Ishikawa (cell line): Measurements from ENCODE around the gene SYCP2.

ENCODE experiments used
- EP300 ChIP-seq: IDR thresholded peaks from 2 replicates; pipeline ENCODE4 v1.6.1; 2012; ENCODE audit warnings: borderline replicate concordance
- FOXM1 ChIP-seq: IDR thresholded peaks from 2 replicates; pipeline ENCODE4 v1.6.1; 2012; ENCODE audit warnings: low read depth, borderline replicate concordance
- NFIC ChIP-seq: IDR thresholded peaks from 2 replicates; pipeline ENCODE4 v1.6.1; 2012
- YY1 ChIP-seq: IDR thresholded peaks from 2 replicates; pipeline ENCODE4 v1.6.1; 2012; ENCODE audit warnings: low read depth
- TF ChIP-seq, protein P1 (sequence below): IDR thresholded peaks from 2 replicates; pipeline ENCODE4 v1.6.1; 2012; ENCODE audit warnings: low read depth, mild to moderate bottlenecking
- TF ChIP-seq, protein P2 (sequence below): IDR thresholded peaks from 2 replicates; pipeline ENCODE4 v1.6.1; 2012

DNA sequence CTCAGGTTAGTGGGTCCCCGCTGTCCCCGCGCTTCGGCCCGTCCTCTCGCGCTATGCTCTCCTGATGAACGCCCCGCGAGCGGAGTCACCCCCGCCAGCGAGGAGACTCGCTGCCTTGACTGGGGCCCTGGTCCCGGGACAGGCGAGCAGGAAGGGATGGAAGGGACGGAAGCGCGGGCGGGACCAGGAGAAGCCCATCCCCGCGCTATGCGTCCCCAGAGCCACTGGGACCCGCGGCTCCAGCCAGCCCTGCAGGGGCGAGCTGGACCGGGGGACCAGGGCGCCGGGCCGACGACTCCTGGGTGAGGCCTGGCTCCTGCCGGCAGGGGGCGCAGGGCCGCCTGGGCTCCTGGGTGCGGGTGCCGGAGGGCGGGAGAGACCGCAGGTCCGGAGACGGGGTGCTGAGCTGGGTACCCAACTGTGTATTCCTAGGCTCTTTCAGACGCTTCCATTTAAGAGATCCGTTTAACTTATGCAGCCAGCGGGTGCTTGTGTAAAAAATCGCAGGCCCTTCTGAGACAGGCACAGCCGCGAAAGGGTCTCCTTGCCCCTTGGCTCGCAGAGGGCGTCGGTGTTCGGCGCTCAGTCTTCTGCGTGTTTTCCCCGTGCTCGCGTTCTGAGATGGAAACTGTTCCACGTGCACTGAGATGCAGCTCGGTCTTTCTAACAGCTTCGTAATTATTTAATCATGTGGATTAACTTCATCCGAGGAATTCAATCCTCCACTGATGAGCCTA is 580 bp upstream of the SYCP2 start:
- TF ChIP-seq, protein P1, sequence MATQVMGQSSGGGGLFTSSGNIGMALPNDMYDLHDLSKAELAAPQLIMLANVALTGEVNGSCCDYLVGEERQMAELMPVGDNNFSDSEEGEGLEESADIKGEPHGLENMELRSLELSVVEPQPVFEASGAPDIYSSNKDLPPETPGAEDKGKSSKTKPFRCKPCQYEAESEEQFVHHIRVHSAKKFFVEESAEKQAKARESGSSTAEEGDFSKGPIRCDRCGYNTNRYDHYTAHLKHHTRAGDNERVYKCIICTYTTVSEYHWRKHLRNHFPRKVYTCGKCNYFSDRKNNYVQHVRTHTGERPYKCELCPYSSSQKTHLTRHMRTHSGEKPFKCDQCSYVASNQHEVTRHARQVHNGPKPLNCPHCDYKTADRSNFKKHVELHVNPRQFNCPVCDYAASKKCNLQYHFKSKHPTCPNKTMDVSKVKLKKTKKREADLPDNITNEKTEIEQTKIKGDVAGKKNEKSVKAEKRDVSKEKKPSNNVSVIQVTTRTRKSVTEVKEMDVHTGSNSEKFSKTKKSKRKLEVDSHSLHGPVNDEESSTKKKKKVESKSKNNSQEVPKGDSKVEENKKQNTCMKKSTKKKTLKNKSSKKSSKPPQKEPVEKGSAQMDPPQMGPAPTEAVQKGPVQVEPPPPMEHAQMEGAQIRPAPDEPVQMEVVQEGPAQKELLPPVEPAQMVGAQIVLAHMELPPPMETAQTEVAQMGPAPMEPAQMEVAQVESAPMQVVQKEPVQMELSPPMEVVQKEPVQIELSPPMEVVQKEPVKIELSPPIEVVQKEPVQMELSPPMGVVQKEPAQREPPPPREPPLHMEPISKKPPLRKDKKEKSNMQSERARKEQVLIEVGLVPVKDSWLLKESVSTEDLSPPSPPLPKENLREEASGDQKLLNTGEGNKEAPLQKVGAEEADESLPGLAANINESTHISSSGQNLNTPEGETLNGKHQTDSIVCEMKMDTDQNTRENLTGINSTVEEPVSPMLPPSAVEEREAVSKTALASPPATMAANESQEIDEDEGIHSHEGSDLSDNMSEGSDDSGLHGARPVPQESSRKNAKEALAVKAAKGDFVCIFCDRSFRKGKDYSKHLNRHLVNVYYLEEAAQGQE: no peak
- TF ChIP-seq FOXM1 (no peak), EP300 (no peak), YY1 (no peak), NFIC (no peak)
- TF ChIP-seq, protein P2, sequence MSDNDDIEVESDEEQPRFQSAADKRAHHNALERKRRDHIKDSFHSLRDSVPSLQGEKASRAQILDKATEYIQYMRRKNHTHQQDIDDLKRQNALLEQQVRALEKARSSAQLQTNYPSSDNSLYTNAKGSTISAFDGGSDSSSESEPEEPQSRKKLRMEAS: no peak
